ENCODE data around the gene E2F6.
A peak's percentile ranks its signal among the peaks of the same experiment; 100 is the strongest.

E2F6 gene, protein sequence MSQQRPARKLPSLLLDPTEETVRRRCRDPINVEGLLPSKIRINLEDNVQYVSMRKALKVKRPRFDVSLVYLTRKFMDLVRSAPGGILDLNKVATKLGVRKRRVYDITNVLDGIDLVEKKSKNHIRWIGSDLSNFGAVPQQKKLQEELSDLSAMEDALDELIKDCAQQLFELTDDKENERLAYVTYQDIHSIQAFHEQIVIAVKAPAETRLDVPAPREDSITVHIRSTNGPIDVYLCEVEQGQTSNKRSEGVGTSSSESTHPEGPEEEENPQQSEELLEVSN
- long read RNA-seq, transcript E2F6-205 (8 exons, 1,253 nt), result minor isoform, 7 of 207 reads
- long read RNA-seq, transcript E2F6-212 (6 exons, 3,191 nt), result minor isoform, 45 of 207 reads
- long read RNA-seq, transcript E2F6-202 (7 exons, 3,218 nt), result major isoform, 99 of 207 reads
- long read RNA-seq, transcript E2F6-206 (8 exons, 3,296 nt), result minor isoform, 9 of 207 reads
- long read RNA-seq, partial matches to known transcripts, result 3 of 207 reads
- long read RNA-seq, other reads (novel, unspliced or antisense), result 36 of 207 reads

DNA sequence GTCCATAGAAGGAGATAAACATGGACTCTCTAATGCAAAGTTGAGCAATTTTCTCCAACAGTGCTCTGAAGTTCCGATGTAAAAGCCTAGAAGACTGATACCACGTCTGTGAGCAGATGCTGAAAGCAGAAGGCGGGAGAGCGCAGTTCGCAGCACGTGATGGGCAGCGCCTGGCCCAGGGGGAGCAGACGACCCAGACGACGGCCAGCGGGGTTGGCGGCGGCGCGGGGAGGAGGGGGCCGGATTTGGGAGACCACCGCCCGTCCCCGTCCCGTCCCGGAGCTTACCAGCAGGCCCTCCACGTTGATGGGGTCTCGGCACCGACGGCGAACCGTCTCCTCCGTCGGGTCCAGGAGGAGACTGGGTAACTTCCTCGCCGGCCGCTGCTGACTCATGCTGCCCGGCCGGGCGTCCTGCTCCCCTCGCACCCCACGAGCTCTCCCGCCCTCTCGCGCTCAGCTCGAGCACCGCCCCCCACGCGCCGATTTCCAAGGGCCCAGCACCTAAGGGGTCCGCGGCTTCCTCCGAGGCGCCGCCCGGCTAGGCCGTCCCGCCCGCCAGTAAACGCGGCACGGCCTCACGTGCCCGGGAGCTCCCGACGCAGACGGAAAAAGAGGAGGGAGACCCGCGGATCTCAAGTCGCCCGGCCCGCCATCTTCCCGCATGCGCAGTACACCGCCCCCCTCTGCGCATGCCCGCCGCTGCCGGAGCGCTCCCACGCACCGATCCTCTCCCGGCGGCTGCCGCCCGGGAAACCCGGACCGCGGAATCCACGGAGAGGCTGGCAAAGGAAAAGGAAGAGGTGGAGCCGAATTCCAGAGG, at the start of gene E2F6:
TSS of gene E2F6 (minus strand) at position 677 of the 822 bp plus-strand sequence. CDS start at position 395, 282 bp downstream.
- TF ChIP-seq REST (IDR thresholded peaks at IDR 0.05; ENCODE audit: insufficient replicate concordance, low read depth), result no peak
- TF ChIP-seq CTCF (IDR thresholded peaks at IDR 0.05; ENCODE audit: insufficient read depth, low read length), result no peak
- TF ChIP-seq GABPA (IDR thresholded peaks at IDR 0.05; ENCODE audit: low read depth), result 0 out of 2 replicates have a peak, but pooled peaks have one; percentile 13
- no peak for TF ChIP-seq POLR2AphosphoS5 (IDR thresholded peaks at IDR 0.05; ENCODE audit: low read depth)
- TF ChIP-seq SPI1 (IDR thresholded peaks at IDR 0.05; ENCODE audit: borderline replicate concordance, low read depth), result no peak
- DNase-seq (ENCODE audit: low read depth in 1 of 2, low spot score in 1 of 2), result peak; percentile 76 to 82
- Histone ChIP-seq H3K4me3 (replicated peaks; ENCODE audit: insufficient read depth, low read length) (peak within 1 kb of the TSS; percentile 64), H3K27ac (replicated peaks) (peak within 1 kb of the TSS; percentile 89), H3K27me3 (ENCODE audit: insufficient read depth, poor library complexity, severe bottlenecking) (no peaks in the 10 kb centered on the region)

DNA sequence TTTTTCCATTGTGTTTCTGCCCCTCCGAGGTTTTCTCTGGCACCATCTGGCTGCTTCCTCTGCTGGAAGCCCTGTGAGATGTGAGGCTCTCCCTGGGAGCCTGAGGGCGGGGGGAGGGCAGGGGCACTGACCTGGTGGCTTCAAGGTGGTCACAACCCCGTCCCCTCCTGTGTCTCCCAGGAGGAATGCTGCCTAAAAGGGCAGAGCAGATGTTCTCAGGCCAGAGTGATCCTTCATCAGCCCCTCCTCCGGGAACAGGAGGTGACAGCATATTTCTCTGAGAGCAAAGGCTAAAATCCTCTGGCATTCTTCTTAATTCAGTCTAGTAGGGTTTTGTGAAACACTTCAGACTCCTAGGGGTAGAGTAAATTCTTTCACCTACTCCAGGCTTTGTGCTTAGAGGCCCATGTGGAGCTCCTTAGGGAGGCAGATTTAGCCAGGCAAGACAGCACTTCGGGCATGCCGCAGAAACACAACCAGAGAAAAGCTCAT, 49.6 kb upstream of the E2F6 start:
- no peaks in the 10 kb centered on the region for H3K27me3 ChIP-seq (ENCODE audit: insufficient read depth, poor library complexity, severe bottlenecking)

More for the DNA sequence above, 49.6 kb upstream of the E2F6 start:
- no peak for DNase-seq (ENCODE audit: low read depth in 1 of 2, low spot score in 1 of 2)
- TF ChIP-seq CTCF (IDR thresholded peaks at IDR 0.05; ENCODE audit: insufficient read depth, low read length), result no peak
- no peak for TF ChIP-seq SPI1 (IDR thresholded peaks at IDR 0.05; ENCODE audit: borderline replicate concordance, low read depth)
- no peak for TF ChIP-seq POLR2AphosphoS5 (IDR thresholded peaks at IDR 0.05; ENCODE audit: low read depth)
- no peak for TF ChIP-seq GABPA (IDR thresholded peaks at IDR 0.05; ENCODE audit: low read depth)
- TF ChIP-seq REST (IDR thresholded peaks at IDR 0.05; ENCODE audit: insufficient replicate concordance, low read depth), result no peak
- no peak overlapping the region for H3K4me3 ChIP-seq (replicated peaks; ENCODE audit: insufficient read depth, low read length)
- H3K27ac ChIP-seq (replicated peaks), result no peak overlapping the region
